Endometrial microvascular endothelial cells (primary cell): ENCODE measurements around the gene DMAC1. TPM values are rescaled to one million over a fixed set of nuclear protein-coding genes. Genes with fewer than 3 reads are reported as not detected.

Source experiments
- in situ Hi-C: cut with HindIII; loops from 2 replicates; pipeline ENCODE4 v1.10.0; 2017; ENCODE audit warnings: low sequenced_read_pairs, low pct_unique_long_range_greater_than_20kb; ENCODE audit errors: inconsistent ontology term
- total RNA-seq: library from RNA; depleted of rRNA; stranded (reverse); fragments of >200 nt; gene quantifications from one replicate; pipeline ENCODE4 v1.2.3, GENCODE V29; 2015; ENCODE audit errors: inconsistent ontology term

Gene DMAC1, protein sequence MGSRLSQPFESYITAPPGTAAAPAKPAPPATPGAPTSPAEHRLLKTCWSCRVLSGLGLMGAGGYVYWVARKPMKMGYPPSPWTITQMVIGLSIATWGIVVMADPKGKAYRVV
- 15.4 TPM for total RNA-seq

DNA sequence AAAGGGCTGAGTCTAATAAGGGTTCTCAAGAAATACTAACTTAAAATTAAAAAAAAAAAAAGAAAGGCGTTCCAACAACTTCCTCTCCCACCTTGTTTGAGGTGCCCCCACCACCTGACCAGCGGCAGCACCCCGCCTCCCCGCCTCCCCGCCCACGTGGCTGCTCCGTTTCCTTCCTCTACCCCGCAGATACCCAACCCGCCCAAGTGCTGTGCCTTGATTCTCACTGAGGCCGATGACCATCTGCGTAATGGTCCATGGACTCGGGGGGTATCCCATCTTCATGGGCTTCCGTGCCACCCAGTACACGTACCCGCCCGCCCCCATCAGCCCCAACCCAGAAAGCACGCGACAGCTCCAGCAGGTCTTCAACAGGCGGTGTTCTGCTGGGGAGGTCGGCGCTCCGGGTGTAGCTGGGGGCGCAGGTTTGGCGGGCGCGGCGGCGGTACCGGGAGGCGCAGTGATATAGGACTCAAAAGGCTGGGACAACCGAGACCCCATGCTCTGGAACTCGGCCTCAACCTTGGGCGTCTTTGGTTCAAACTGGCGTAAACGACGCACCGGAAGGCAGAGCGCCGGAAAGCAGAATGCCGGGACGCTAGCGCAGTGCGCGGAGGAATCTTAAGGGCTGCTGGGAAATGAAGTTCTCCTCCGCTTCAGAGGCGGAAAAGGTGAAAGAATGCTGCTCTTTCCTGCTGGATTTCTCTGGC, at the start of gene DMAC1:
Gene DMAC1, minus strand, starts transcription at position 545 of the 710 bp plus-strand sequence. Its CDS starts 44 bp downstream, at position 501.
- in situ Hi-C loops, result no loop called here

DNA sequence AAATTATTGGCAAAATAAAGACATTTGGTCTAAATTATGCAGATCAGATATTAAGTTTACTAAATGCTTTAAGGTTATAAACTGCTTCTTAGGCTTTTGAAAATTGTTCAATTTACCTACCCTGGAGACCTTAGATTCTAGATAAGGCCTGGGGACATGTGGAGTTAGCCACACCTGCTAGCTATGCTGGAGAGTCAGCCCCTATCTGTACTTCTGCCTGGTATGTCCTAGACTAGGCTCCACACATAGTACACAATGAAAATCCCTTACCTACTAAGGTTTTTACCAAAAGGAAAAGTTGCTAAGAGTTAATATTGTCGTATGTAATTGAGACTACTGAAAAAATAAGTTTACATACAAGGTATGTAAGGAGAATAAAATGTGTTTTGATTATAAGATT, 49.8 kb upstream of the DMAC1 start:
- in situ Hi-C loops, result no loop called here

DNA sequence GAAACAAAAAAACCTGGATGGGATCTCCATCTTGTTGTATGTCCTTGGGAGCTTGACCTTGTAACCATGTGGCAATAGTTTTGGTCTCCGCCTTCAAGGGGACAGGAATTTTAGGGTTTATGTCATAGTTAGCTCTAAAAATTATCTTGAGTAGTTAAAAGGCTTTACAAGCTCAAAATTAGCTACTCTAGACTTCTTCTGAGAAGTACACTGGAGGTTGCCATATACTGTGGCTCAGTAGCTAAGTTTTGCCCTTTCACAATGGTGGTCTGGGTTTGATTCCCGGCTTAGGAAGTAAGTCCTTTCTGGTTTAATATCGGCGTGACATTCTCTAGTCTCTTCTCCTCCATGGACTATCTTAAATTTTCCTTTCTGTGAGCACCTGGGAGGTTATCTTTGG, 48.9 kb upstream of the DMAC1 start:
- in situ Hi-C loops, result no loop called here

DNA sequence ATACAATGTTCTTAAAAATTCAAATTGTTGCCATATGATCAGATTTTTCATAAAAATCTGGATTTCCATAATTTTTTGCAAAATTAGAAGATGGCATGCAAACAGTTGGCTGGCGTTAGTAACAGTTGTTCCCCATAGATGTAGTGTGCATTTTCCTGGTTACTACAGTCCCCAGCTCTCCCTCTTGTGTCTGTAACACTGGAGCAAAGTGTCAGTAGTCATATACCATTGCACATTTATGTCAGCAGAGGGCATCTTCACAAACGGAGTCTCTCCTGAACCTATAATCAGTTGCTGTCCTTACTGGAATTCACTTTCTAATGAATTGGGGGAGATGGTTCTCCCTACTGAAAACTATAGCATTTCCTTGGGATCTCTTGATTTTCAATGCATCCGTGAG, 44.7 kb upstream of the DMAC1 start:
- in situ Hi-C loops, result no loop called here

DNA sequence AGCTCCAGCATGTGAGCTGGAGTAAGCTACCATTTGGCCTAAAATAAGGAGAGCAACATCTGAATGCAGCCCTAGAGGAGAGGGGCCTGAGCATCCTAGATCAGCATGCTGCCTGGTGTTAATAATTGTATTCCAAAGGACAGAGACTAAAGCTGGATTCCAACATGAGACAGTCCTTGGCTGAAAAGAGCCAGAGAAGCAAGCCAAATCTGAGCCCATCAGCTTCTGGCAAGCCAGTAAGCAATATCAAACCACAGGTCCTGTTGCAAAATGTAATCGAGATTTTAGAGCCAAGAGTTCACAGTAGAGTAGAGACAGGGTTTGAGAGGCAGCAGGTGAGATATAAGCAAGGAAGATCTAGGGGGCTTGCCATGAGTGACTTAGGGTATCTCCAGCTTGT, 42.3 kb upstream of the DMAC1 start:
- in situ Hi-C loops, result no loop called here

DNA sequence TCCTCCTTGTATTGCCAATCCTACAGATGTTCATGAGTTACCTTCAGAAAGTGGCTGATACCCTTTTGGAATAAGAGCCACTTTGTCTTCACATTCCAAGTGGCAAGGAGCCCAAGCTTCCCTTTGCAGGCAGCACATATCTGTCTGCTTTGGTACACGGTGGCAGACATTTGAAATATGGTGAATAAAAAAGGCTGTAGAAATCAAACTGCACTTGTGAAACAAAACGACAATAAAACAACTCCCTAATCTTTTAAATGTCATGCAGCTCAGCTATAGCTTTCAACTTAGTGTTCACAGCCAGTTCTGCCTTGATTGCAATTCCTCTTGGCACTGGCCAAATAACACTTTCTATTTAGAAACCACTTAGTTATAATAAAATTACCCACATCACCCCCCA, 35.0 kb upstream of the DMAC1 start:
- in situ Hi-C loops, result no loop called here

DNA sequence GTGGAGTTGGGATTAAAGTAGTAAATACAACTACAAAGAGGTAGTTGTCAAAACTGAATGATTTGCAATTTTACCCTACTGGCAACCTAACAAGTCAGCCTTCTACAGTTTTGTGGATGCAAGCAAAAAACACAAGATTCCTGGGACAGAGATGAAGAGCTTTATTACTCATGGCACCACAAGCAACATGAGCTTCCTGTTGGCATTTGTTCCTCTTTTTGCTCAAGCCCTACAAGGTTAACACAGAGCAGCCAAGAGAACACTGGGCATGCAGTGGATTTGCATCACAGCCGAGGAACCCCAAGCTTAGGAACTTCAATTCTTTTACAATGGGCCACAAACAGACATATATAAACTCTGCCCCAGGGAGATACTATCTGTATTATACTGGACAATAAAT, 28.8 kb upstream of the DMAC1 start:
- in situ Hi-C loops, result no loop called here

DNA sequence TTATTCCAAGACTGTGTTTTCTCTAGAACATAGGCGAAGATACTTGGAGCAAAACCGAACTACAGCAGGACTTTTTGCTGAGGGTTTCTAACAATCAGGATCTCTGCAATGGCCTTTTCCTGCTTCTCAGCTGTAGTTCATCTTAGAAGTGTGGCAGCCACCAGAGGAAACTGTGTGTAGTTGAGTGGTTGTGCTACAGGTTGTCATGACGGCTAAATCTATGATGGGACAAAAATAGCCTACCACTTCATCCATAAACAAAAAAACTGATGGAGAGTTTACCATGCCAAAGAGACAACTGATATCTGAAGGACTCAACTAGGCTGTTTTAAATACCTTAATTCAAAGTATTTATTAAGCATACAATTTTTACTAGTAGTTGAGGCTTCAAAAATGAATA, 28.2 kb upstream of the DMAC1 start:
- in situ Hi-C loops, result no loop called here

DNA sequence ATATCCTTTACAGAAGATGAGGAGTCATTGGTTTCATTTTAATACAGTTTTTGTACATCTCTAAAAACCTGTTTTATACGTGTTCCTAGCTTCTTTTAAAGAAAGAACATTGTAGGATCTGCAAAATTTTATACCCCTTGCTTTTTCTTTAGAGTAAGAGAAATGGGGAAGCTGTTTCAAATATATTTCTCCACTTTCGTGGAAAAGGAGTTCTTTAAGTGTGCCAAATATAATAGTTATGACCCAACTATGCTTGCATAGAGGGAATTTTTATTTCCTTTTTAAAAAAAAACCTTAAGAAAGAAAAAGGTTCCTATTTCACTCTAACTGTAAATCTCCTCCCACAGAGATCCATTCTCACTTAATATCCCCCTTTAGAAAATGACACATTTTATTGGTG, 27.5 kb upstream of the DMAC1 start:
- in situ Hi-C loops, result no loop called here

DNA sequence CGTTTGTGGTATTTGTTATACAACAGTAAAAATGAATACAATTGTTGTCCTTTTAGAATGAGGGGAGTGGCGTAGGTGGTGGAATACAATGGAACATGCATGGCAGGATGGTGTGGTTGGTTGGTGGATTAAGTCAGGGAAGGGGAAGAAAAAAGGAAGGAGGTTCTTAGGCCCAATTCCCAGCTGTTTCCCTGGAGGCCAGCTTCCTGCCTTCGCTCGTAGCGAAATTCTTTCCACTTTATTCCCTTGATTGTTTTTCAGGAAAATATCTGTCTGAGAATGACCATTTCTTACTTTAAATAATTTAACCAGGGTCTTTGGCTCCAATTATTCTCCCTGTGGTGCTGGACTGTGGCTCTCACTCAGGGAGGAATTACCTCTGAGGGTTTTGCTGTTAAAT, 24.1 kb upstream of the DMAC1 start:
- in situ Hi-C loops, result no loop called here

DNA sequence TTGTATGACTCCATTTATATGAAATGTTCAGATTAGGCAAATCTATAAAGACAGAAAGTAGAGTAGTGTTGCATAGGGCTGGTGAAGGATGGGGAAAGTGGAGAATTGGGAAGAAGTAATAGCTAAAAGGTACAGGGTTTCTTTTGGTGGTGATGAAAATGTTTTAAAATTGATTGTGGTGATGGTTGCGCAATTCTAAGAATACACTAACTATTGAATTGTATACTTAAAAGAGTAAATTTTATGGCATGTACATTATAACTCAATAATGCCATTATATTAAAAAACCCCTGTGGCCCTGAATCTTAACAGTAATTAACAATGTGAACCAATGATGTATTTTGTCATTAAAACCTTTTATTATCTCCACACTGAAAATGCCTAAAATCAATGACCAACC, 20.4 kb upstream of the DMAC1 start:
- in situ Hi-C loops, result no loop called here

DNA sequence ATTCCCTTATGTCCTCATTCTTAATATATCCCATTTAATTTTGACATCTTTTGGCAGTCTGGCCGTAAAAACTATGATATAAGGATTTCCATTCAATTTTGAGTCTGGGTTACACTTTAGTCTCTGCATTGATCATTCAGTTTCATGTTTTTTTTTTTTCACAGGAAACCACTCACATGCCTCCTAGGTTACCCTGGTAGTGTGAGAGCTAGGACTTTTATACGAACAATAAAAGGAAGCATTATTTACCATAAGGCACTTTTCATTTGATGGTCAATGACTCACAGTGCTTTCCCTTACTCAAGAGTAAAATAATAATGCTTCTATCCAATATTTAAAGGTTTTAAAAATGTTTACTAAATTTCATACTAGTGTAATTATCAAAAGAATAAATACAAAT, 16.4 kb upstream of the DMAC1 start:
- in situ Hi-C loops, result no loop called here

DNA sequence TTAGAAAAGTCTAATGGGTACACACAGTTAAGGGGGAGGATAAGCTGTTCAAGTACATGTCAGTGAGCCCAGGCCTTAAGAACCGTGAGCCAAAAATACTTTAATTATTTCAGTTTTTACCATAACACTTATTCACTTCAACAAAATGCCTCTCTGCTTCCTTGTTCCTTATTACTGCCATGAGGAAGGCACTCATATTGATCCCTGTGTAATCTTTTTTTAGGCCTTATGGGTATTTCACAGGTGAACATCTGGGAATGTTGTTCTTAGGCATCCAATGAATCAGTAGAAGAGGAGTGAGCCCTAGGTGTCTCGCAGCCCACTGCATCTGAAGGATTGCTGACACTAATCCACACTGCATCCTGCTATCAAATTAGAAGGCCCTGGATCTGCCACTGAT, 13.5 kb upstream of the DMAC1 start:
- in situ Hi-C loops, result no loop called here

DNA sequence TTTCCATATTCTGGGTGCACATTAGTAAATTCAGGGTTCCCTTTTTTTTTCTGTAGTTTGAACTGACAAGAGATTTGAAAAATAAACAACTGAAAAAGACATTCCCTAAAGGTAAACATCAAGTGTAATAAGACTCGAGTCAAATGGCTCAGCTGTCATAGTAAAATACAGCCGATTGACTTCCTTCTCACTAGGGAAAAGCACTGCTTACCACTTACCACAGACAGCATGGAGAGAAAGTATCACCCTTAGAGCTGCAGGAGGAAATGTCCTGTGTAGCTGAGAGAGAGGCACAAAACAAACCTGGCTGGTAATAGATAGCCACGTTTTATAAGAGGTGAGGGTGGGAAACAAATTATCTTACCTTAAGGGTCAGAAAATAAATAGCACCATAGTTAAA, 12.1 kb upstream of the DMAC1 start:
- in situ Hi-C loops, result no loop called here

DNA sequence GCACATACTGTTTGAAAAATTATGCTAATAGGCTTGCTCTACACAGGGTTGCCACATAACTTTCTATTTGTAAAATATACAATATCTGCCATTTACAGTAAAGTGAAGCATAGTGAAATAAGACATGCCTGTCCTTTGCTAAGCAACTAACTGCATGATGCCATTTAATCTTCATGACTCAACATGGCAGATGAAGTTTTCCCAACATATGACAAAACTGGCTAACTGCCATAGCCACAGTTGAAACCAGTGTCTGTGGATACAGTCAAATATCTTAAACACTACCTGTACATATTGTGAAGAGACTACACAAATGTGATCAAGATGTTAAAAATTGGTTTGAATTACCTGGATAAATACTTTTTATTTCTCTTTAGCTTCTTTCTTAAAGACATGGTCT, 3.1 kb upstream of the DMAC1 start:
- in situ Hi-C loops, result no loop called here

DNA sequence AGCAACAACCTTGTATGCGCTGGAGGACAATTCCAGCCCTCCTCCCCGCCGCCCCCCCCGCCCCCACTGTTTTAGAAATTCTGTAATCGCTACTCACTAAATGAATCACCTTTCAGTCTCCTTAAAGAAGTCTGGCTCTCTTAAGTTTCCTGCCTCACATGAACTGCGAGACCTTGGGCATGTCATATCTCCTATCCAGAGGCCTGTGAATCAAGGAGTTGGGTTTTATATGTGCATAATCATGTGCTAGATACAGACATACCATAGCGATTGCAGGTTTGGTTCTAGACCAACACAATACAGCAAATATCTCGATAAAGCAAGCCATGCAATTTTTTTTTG, 337 bp upstream of the DMAC1 start:
- in situ Hi-C loops, result no loop called here

DNA sequence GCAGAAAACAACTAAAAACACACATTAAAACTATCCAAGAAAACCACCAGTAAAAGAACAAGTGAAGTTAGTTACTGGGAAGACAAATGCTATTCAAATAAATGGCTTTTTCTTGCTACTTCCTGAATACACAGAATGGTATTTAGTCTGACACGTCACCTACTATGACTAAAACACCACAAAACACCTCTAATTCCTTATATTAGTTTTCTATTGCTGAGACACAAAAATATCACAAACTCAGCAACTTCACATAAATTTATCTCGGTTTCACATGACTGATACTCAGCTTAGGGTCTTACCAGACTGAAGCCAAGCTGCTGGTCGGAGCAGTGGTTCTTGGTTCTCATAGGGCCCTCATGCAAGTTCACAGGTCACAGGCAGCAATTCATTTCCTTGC, 5.4 kb downstream of the DMAC1 start:
- in situ Hi-C loops, result no loop called here

DNA sequence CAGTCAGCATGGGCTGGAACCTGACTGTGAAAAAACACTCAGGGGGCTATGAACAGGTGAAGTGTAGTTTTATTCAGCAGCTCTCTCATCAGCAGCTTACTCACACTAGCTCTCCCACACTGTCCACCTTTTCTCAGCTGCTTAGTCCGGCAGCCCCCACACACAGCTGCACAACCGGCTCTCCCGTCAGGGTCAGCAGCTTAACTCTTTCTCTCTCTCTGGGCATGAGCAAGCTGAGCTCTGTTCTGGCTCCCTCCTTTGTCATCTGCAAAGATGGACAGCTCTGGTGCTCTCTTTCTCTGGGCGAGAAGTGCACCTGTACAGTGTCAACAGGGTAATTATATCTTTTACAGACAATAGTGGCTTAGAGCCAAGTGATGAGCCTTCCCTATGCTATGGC, 8.2 kb downstream of the DMAC1 start:
- in situ Hi-C loops, result no loop called here

DNA sequence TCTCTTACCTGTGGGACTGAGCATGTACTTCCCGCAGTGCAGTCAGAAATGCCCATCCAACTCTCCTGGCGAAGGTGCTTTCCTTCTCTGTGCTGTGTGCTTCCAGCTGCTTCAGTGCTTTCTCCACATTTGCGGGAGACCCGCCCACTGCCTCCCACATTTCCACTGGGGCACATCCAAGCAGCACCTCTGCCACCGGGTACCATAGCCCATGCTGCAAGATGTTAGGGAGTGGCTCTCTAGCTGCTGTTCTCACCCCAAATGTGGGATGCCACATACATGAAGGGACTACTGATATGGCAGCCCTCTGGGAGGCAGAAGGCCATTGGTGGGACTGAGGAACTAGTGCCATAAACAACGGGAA, 8.8 kb downstream of the DMAC1 start:
- in situ Hi-C loops, result no loop called here

DNA sequence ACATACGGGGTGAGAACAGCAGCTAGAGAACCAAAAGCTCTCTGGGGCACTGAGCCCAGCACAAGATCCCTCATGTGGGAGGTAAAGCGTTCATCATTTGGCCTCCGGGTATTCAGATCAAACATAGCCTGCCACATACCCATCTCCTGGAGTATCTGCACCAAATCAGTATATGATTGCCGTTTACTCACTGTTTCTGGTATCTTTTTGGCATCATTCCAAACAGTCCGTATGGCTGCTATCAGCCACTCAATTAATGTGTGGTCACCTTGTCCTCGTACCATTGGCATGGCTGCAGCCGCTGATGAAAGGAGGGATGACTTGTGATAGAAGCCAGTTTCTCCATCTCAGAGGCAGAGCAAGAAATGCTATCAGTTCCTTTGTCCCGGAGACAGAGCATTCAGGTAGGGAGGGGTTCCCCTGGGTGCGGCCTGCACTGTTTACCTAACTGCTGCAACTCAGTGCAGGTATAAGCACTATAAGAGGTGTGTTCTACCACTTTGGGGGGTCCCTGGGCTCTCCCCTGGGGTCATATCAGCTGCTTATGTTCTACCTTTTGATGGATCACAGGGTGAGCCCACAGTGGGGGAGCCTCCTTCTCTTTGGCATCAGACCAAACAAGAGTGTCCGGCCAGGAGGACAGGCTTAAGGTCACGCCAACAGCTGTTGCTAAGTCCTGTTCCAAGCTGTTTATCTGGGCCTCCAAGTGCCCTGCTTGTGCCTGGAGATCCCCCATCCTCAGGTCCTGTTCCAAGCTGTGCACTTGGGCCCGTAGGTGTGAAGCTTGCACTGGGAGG, 9.4 kb downstream of the DMAC1 start:
- in situ Hi-C loops, result no loop called here
